Kidney epithelial cell (primary cell): ENCODE data around the gene EEIG1. TPM values are rescaled to one million over a fixed set of nuclear protein-coding genes. Genes with fewer than 3 reads are reported as not detected.
A peak's percentile ranks its signal among the peaks of the same experiment; 100 is the strongest.

ENCODE experiments used
- DNase-seq: peaks from one replicate; pipeline ENCODE4 v3.0.0-alpha.2; 2010; ENCODE audit warnings: low read depth
- H3K27me3 ChIP-seq: 2 replicates; pipeline ENCODE4 v1.6.0; 2011; ENCODE audit warnings: low read length; ENCODE audit not compliant: control insufficient read depth, insufficient read depth
- H3K36me3 ChIP-seq: 2 replicates; pipeline ENCODE4 v1.5.1; 2011; ENCODE audit warnings: low read length; ENCODE audit not compliant: control insufficient read depth, insufficient read depth
- H3K4me3 ChIP-seq: 2 replicates; pipeline ENCODE4 v1.5.1; 2011; ENCODE audit warnings: low read depth, mild to moderate bottlenecking, control low read depth, low read length
- CTCF ChIP-seq: IDR thresholded peaks from 2 replicates; pipeline ENCODE4 v1.5.1; 2011; ENCODE audit warnings: mild to moderate bottlenecking, moderate library complexity, low read length, control low read depth, inconsistent platforms; ENCODE audit not compliant: insufficient read depth, poor library complexity, severe bottlenecking
- total RNA-seq: library from RNA; depleted of rRNA; stranded (reverse); fragments of >200 nt; gene quantifications from 2 replicates; pipeline ENCODE4 v1.2.3, GENCODE V29; 2015

The EEIG1 gene
- total RNA-seq, 1 donor from 2014 or later: 16.5 TPM

GRCh38 chr9:127972236-127972871 lies 8.4 kb downstream of the EEIG1 start:
- no peaks in the 10 kb centered on the region for H3K36me3 ChIP-seq
- TF ChIP-seq CTCF: no peak
- H3K27me3 ChIP-seq: no peaks in the 10 kb centered on the region
- no peak for DNase-seq
- H3K4me3 ChIP-seq: no peak overlapping the region

- no peaks in the 10 kb centered on the region for H3K36me3 ChIP-seq
- DNase-seq: no peak
Measured at GRCh38 chr9:127971357-127972235, 9.2 kb downstream of the EEIG1 start.

GRCh38 chr9:127970401-127971313 lies 10.1 kb downstream of the EEIG1 start:
- no peak for TF ChIP-seq CTCF
- Histone ChIP-seq H3K36me3 (no peaks in the 10 kb centered on the region), H3K27me3 (no peaks in the 10 kb centered on the region), H3K4me3 (no peak overlapping the region)
- no peak for DNase-seq

More at GRCh38 chr9:127971357-127972235, 9.2 kb downstream of the EEIG1 start:
- H3K27me3 ChIP-seq: no peaks in the 10 kb centered on the region
- no peak for TF ChIP-seq CTCF
- no peak overlapping the region for H3K4me3 ChIP-seq

- DNase-seq: peak; percentile 29
- H3K36me3 ChIP-seq: no peaks in the 10 kb centered on the region
- H3K4me3 ChIP-seq: no peak overlapping the region
- no peak for TF ChIP-seq CTCF
- no peaks in the 10 kb centered on the region for H3K27me3 ChIP-seq
Measured at GRCh38 chr9:127968700-127969383, 11.9 kb downstream of the EEIG1 start.

GRCh38 chr9:127968042-127968441 lies 12.7 kb downstream of the EEIG1 start:
- DNase-seq: peak; percentile 70
- no peaks in the 10 kb centered on the region for H3K27me3 ChIP-seq
- H3K4me3 ChIP-seq: no peak overlapping the region
- TF ChIP-seq CTCF: peak; percentile 40
- H3K36me3 ChIP-seq: no peaks in the 10 kb centered on the region
